ENCODE measurements around the gene MRPL44. TPM values are rescaled to one million over a fixed set of nuclear protein-coding genes. Genes with fewer than 3 reads are reported as not detected.

The MRPL44 gene
- total RNA-seq (ENCODE audit: insufficient read depth, low replicate concordance) = 20.2 TPM

DNA sequence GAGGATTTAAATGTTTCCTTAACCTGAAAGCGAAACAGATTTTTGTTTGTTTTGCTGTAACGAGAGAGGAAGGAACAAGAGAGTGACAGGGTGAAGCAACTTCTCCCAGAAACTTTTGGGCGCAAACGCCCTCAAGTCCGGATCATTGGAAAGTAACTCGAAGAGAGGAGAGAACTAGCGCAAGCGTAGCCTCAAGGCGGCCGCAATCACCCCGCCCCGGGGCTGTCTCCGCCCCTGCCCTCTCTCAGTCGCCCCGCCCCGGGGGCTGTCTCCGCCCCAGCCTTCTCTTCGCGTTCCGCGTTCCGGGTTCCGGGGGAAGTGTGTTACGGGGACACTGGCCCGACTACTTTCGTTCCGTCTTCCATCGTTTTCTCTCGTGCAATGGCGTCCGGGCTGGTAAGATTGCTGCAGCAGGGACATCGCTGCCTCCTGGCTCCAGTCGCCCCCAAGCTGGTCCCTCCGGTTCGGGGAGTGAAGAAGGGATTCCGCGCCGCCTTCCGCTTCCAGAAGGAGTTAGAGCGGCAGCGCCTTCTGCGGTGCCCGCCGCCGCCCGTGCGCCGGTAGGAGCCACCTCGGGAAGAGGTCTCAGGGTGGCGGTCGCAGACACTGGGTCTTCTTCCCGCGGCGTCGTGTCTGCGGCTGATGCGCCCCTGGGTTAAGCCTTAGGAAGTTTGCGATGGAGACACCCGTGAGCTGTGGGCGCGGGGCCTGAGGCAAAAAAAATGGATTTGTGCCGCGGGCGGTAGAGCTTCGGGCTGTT, at the start of gene MRPL44:
Gene MRPL44, plus strand, starts transcription at position 372 of the 760 bp plus-strand sequence. Its CDS starts 10 bp downstream, at position 382.
- DNase-seq (ENCODE audit: low spot score) = peak; percentile 98

DNA sequence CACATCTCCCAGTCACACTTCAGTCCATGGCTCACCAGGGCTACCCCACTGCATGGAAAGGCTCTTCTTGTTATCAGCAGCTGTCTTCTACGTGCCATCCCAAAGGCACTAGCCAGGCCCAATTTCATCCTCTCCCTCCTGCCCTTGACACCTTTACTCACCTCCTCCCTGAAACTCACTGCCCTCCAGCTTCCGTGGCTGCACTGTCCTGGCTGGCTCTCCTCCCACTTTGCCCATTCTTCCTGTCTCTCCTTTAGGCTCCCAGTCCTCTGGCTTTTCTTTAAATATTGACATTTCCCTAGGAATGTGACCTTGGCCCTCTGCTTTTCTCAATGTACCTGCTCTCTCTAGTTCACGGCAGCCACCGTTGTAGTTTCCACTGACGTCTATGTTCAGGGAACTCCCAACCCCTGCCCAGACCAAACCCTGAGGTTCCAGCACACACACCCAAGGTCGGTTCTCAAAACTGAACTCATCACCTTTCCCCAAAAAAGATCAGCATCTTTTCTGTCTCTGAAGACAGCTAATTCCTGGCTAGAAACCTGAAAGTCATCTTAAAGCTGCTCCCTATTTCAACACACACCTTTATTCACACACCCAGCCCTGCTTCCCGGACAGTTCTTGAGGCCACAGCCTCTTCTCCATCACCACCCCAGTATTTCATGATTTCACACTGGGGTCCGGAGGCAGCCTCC, 48.8 kb upstream of the MRPL44 start:
- DNase-seq (ENCODE audit: low spot score) = no peak

DNA sequence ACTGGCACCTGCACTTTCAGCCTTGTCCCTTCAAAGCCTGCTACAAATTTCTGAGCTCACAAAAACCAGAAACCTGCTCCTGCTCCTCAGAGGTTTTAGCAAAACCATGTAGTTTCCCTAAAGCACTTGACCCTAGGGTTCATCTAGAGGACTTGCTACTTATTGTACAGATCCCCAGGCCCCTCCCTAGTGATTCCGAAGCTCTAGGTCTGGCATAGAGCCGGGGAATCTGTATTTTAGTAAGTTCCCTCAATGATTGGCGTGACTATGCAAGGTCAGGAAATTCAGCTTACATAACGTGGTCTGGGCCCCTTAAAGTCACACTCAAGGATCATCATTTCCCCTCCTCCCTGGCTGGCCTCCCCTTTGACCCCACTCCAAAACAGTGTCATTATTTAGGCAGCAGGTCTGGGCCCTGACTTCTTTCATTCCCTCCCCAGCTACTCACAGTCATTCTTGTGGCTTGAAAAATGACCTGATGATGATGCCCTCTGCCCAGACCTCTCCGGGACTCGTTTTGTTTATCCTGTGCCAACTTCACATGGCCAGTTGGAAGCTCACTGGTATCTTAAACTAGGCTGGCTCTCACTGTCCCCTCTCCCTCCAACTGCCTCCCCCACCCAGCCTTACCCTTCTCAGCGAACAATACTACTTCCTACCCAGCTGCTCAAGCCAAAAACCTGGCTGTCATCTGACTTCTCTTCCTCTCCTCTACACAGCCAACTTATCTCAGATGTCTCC, 48.1 kb upstream of the MRPL44 start:
- DNase-seq (ENCODE audit: low spot score) = no peak

DNA sequence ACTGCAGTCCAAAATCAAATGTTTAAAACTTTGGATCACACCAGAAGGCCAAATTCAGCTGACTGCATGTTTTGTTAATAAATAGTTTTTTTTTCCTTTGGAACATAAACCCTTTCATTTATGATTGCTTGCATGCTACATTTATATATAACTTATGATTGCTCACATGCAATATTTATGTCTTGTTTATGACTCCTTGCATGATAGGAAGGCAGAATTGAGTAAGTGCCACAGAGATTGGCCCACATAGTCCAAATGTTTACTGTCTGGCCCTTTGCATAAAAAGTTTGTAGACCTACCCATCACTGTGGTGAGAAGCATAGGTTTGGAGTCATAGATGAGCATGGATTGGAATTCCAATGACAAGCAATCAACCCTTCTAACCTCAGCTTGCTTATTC, 42.9 kb upstream of the MRPL44 start:
- DNase-seq (ENCODE audit: low spot score) = no peak

DNA sequence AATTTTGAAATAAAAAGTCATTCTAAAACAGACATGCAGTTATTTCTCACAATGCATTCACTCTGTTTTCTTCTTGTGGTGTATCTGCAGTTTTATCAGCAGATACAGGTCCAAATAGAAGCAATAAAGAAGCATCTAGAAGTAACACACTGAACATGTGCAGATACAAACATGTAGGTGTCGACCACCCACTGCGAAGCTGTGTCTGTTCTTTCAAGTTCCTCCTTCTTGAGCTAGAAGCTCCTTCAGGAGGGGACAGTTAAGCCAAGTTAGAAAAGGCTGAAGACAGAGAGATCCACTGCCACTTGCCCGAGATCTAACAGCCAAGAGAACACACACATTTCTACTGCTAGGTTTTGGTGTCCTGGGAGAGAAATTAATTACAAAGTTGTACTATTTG, 42.2 kb upstream of the MRPL44 start:
- no peak for DNase-seq (ENCODE audit: low spot score)

DNA sequence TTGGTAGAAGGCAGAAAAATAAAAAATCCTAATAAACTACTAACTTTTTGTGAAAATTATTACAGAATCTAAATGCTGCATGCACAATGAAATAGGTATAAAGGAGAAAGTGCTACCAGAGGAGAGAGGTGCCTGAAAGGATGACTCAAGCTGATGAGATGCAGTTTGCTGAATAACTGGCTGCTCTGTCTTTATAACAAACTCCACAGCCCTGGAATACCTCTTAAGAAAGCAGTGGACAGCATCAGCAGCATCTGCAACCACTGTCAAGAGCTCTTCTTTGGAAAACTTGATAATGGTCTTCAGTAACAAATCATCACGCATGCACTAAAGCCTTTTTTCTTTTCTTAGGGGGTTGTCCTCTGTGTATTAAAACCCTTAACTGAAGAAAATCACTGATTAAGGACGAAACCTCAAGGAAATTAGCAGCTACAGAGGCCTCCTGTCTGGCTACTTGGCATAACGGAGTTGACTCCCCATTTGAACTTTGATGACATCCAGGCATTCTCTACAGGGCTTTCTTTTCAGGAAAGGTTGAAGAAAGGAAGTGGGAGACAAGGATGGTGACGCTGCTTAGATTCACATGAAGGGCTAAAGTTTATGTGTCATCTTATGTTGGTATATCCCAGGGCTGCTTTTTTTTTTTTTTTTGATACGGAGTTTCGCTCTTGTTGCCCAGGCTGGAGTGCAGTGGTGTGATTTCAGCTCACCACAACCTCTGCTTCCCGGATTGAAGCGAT, 40.9 kb upstream of the MRPL44 start:
- DNase-seq (ENCODE audit: low spot score) = no peak

DNA sequence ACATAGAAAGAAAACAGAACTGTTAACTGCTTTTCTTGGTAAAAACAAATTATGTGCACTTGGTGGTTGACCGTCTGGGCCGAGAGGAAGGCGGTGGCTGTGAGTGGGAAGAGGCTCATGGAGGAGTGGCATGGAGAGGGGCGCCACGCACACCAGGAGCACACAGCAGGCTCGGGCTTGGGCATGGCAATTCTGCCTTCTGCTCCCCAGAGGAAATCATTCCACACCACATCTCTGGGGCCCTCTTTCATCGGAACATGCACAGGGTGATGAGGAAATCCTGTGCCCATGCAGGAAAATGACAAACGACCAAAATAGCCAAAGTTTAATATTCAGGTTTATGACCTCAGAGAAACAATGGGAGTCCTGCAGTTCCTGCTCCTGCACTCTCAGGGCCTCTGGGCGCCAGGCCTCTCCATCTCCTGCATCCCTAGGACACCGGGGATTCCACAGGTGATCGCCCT, 38.6 kb upstream of the MRPL44 start:
- no peak for DNase-seq (ENCODE audit: low spot score)

DNA sequence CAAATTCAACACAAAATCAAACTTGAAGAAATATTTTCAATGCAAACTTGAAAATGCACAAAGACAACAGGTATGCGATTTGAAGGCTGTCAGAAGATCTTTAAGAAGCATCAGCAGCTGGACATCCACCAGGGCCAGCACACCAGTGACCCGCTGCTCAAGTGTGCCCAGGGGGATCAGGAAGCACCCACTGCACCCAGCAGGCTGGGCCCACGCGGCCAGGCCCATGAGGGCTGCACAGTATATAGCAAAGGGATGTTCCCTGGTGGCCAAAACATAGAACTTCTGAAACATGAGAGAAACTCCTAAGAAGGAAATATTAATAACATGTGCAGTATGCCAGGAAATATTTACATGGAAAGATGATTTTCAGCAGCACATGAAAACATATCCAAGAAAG, 37.2 kb upstream of the MRPL44 start:
- DNase-seq (ENCODE audit: low spot score) = no peak

DNA sequence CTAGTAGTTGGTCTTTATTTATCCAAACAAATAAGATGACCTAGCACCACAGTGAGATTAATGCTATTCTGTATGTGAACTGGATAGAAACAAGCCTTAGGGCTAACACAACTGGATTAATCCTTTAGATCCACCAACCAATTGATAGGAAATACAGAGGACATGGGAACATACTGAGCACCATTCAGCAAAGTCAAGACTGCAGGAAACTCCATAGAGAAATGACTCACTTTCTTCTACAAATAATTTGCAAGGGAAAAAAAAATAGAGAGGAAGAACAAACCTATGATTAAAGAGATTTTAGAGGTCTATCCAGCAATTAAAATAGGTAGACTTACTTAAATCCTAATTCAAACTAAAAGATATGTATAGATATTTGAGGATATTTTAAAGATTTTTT, 36.1 kb upstream of the MRPL44 start:
- DNase-seq (ENCODE audit: low spot score) = no peak

DNA sequence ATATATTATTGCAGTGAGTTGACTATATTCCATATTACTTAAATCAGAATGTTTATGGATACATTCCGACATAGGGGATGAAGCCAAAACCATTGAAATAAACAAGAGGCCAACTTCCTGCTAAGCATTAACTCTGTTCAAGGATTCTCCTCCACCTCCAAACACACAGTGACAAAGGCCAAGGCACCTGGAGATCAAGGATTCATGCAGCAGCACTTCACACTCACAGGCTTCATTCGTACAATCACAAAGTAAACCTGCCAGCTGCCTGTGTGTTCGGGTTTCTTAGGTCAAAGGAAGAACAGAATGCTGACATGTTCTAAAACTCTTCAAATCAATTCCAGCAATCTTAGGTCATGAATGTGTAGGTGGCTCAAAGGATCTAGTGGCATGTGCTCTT, 35.0 kb upstream of the MRPL44 start:
- DNase-seq (ENCODE audit: low spot score) = no peak

DNA sequence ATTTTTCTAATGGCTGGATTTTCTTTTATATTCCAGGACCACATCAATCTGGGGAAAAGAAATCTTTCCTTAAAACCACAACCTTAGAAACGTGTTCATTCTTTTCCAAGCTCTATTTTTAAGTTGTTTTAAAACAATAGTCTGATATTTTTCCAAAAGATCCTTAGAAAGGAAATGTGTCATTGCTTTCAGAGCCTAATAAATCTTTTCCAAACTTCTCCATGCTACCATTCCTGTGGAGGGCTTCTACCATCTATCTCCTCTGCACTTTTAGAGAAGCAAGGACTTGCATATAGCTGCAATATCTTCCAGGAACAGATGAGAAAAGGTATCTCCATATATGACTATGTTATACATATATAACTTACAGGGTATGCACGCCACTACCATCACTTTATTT, 33.3 kb upstream of the MRPL44 start:
- no peak for DNase-seq (ENCODE audit: low spot score)

DNA sequence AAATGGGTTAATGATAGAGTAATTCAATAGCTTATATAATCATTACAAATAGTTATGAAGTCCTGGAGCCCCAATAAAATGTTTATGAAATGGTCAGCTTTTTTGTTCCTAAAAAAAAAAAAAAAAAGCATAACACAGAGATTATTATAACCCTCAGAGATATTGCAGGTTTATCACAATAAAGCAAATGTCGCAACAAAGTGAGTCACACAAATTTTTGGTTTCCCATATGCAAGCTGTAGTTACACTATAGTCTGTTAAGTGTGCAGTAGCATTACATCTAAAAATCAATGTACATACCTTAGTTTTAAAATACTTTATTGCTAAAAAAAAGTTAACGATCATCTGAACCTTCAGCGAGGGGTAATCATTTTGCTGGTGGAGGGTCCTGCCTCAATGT, 32.2 kb upstream of the MRPL44 start:
- DNase-seq (ENCODE audit: low spot score) = no peak

DNA sequence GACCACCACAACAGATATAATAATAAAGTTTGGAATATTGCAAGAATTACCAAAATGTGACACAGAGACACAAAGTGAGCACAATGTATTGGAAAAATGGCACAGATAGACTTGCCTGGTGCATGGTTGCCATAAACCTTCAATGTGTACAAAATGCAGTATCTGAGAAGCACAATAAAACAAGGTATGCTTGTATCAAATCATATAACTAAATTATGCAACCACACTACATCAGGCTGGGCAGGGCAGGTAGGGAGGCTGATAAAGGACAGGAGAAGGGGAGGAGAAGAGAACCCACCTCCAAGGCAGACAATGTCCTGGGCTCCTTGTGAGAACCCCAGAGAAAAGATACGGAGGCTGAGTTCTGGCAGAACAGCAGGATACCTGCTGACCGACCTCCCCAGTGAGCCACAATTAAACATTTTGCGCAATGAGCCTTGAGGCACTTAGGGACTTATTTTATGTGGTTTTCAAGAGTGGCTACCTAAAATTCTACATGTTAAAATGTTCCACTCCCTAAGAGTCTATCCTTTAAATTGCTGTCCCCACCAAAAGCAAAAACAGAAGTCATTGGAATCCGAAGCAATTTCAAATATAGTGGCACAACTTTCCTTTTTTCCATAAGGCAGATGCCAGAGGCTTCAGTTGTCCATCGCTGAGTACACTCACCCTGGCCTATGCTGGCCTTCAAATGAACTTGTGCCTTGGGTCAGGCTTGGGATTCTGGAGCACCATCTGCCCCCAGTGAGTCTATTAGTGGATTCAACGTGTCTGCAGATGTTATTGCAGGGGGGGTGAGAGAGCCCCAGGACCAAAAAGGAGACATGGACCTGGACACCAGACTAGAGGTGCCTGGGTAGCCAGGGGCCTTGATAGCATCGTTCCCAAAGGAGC, 28.9 kb upstream of the MRPL44 start:
- no peak for DNase-seq (ENCODE audit: low spot score)

DNA sequence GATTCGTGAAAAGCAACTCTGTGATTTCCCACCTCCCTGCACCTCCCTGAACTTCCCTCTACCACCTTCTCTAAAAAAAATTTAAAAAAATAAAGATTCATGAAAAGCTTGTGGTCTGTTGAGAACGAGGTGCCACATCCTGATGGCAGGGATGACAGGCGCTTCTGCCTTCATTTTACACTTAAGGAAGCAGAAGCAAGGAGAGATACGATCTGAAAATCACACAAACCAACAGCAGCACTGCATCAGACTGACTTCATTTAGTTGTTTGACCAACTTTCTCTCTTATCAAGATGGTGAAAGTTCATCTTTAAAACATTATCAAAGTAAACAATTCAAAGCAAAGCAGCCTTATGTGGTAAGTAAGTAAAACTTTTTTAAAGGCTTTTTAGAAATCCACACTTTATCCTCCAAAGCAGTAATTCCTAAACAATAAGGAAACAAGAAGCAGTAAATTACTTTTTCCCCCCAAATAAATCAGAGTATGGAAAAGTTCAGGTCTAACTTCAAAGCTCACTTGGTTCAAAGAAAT, 27.6 kb upstream of the MRPL44 start:
- no peak for DNase-seq (ENCODE audit: low spot score)

DNA sequence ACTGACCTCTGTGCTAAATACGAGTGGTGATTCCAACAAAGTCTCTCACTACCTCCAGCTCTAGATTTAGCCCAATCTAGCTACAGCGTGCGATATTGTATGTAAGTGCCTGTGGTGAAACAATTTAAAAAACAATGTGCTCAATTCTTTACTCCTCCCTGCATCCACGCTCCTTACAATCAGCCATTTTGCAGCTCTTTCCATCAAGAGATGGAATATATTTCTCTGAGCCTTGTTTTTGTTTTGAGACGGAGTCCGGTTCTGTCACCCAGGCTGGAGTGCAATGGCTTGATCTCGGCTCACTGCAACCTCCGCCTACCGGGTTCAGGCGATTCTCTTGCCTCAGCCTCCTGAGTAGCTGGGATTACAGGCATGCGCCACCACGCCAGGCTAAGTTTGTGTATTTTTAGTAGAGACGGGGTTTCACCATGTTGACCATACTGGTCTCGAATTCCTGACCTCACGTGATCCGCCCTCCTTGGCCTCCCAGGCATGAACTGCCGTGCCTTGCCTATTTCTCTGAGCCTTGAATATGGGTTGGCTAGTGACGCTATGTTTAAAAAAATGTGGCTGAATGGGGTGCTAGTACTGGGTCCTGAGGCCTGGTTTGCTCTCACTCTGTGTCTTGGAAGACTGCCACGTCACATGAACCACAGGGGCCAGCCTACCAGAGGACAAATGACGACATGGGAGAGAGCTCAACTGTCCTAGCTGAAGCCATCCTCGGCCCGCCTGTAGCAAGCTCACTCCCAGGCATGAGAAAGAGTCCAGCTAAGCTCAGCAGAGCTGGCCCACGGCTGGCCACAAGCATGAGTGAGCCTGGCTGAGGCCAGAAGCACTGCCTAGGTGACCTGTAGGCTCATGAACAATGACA, 26.9 kb upstream of the MRPL44 start:
- no peak for DNase-seq (ENCODE audit: low spot score)

DNA sequence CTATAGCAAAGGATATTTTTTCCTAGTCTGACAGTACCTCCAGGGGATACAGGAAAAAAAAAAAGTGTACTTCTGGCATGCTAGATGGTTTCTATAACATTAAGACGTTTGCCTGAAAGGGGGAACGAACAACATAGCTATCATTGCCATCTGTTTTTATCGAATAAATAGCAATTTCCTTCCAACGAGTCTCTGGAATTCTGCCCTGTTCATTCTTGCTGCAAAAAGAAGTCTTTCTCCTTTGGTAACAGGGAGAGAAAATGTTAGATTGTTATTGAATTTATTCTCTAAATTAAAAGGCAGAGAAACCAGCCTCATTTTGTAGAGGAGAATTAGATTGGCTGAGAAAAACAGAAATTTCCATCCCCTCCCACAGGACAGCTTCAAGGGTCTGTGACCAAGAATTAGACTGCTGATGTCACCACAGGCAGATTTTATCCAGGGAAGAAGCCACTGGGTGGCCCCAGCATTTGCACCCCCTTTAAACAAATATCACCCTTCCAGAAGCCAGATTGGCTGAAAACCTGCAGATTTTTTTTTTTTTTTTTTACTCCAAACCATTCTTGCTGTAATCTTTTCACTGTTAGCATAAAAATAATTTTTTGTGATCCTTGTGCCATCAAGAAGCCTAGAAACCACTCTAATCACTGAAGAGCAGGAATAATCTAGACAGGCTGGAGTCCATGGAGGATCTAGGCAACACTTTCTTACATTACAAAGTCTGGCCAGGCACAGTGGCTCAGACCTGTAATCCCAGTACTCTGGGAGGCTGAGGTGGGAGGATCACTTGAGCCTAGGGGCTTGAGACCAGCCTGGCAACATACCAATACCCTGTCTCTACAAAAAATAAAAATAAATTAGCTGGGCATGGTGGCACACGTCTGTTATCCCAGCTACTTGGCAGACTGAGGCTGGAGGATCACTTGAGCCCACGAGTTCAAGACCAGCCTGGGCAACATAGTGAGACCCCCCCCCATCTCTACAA, 24.2 kb upstream of the MRPL44 start:
- DNase-seq (ENCODE audit: low spot score) = no peak

DNA sequence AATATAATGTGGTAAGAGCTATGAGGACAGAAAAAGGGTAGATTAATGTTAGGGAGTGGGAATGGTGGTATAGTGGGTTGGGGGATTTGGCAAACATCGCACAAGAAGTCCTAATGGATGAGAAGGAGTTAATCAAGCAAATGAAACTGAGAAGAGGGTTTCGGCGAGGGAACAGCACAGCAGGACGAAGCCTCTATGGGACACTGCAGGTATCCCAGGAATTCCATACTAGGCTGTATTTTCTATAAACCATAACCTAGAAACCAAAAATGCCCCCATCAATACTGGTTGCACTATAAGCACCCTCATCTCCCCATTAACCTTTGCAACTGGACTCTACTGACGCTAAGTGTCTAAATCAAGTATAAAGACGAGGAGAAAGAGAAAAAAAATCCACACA, 22.4 kb upstream of the MRPL44 start:
- DNase-seq (ENCODE audit: low spot score) = no peak

DNA sequence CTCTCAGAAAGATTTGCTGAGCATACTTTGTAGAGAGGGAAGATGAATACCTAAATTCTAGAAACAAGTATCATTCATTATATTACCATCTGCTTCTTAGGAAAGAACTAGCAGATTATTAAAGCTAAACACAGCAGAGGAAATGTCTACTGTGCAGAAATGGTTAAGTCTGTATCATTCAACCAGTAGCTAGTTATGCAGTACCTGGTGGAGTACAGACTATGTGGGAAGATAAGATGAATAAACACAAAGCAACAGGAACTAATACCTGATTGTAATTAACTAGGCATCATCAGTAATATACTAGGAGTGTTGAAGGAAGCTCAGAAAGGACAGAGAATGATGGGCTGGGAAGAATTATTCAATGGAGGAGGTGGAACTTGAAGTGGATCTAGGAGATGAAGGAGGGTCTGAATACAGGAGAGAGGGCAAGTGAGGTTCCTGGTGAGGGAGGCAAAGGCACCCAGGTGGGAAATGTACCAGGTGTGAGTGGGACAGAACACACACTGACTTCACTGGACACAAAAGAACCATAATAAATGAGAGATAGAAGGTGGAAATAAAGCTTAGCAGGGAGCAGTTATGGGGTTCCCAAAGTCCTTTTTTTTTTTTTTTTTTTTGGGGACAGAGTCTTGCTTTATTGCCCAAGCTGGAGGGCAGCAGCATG, 21.7 kb upstream of the MRPL44 start:
- DNase-seq (ENCODE audit: low spot score) = no peak
